Measurements from ENCODE around the gene OR10A2. TPM values are rescaled to one million over a fixed set of nuclear protein-coding genes. Genes with fewer than 3 reads are reported as not detected.

The OR10A2 gene
- polyA plus RNA-seq, 1 experiment, result not detected

DNA sequence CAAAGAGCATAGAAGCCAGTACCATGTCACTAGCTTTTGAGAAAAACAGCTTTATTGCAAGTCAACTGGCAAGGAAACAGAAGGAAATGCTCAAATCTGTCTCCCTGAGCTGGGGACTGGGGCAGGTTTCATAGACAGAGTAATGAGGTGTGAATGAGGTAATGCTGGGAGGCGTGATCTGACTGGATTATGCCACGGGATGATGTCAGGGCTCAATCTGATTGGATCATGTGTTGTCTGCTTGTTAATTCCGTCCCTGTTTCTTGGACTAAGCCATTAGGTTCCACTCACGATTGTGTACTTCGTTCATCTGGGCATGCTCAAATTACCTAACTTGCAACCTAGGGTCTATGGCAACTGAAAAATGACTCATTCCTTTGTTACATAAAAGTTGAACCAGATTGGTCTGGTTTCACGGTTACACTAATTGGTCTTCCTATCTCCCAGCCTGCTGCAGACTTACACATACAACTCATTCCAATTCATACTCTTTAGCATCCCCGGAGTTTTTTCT lies 37.6 kb upstream of the OR10A2 start:
- TF ChIP-seq, protein P1, sequence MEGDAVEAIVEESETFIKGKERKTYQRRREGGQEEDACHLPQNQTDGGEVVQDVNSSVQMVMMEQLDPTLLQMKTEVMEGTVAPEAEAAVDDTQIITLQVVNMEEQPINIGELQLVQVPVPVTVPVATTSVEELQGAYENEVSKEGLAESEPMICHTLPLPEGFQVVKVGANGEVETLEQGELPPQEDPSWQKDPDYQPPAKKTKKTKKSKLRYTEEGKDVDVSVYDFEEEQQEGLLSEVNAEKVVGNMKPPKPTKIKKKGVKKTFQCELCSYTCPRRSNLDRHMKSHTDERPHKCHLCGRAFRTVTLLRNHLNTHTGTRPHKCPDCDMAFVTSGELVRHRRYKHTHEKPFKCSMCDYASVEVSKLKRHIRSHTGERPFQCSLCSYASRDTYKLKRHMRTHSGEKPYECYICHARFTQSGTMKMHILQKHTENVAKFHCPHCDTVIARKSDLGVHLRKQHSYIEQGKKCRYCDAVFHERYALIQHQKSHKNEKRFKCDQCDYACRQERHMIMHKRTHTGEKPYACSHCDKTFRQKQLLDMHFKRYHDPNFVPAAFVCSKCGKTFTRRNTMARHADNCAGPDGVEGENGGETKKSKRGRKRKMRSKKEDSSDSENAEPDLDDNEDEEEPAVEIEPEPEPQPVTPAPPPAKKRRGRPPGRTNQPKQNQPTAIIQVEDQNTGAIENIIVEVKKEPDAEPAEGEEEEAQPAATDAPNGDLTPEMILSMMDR (IDR thresholded peaks at IDR 0.05; ENCODE audit: insufficient read depth, low read depth, low read length), result no peak
- CTCF ChIA-PET, result interaction anchor here (0.9 to 2.5 kb wide), 2 partner anchors 13 to 454 kb away, joined by 3 to 17 read pairs; no protein-coding TSS in a partner anchor

DNA sequence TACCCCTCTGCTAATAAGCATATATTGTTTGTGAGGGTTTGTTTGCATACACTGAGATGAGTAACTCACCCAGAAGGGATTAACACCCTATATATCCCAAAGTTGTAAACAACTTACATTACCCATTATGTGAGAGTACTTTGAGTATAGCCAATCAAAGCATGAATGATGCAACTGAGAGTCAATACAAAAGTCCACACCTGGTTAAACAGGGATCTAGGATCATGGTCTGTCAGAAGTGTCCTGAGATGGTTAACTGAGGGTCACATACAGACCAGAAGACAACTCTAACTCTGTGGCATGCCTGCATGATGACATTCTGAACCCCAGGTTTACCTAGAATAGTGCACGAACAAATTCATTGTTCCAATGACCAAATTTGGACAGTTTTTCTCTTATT lies 34.8 kb upstream of the OR10A2 start:
- CTCF ChIA-PET, result no interaction called here
- TF ChIP-seq, protein P1 (IDR thresholded peaks at IDR 0.05; ENCODE audit: insufficient read depth, low read depth, low read length), result no peak
- H3K27me3 ChIP-seq (ENCODE audit: control insufficient read depth, insufficient read depth, low read length), result no peaks in the 10 kb centered on the region
- H3K4me3 ChIP-seq (ENCODE audit: low read depth, low read length), result no peak overlapping the region
- POLR2A ChIA-PET, result no interaction called here
- H3K36me3 ChIP-seq (ENCODE audit: control insufficient read depth, insufficient read depth, low read length), result no peaks in the 10 kb centered on the region
- no peak for DNase-seq (ENCODE audit: low read depth)

More for the DNA sequence above, 37.6 kb upstream of the OR10A2 start:
- POLR2A ChIA-PET, result no interaction called here
- no peaks in the 10 kb centered on the region for H3K36me3 ChIP-seq (ENCODE audit: control insufficient read depth, insufficient read depth, low read length)
- H3K4me3 ChIP-seq (ENCODE audit: low read depth, low read length), result no peak overlapping the region
- H3K27me3 ChIP-seq (ENCODE audit: control insufficient read depth, insufficient read depth, low read length), result no peaks in the 10 kb centered on the region
- no peak for DNase-seq (ENCODE audit: low read depth)

DNA sequence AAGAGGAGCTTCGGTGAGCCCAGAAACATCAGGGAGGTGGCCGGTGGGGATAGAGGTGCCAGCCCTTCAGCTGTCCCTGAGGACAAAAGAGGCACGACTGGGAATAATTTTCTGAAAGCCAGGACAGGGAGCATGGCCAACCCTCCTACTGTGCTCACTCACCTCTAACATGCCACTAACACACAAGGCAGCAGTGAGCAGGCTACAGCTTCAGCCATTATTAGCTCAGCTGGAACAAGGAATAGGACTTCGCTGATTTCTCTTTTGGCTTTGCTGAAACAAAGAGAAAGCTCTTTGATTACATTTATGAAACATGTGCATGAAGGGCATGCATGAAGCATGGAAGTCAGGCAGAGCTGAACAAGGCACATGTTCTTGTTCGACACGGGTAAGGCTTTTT lies 29.5 kb upstream of the OR10A2 start:
- no peaks in the 10 kb centered on the region for H3K27me3 ChIP-seq (ENCODE audit: control insufficient read depth, insufficient read depth, low read length)
- TF ChIP-seq, protein P1 (IDR thresholded peaks at IDR 0.05; ENCODE audit: insufficient read depth, low read depth, low read length), result no peak
- H3K4me3 ChIP-seq (ENCODE audit: low read depth, low read length), result no peak overlapping the region
- DNase-seq (ENCODE audit: low read depth), result no peak
- POLR2A ChIA-PET, result no interaction called here
- CTCF ChIA-PET, result interaction anchor here (0.9 to 1.2 kb wide), 3 partner anchors 10 to 30 kb away, joined by 3 to 4 read pairs (median 3); partner anchors contain the start of gene OR10A2
- no peaks in the 10 kb centered on the region for H3K36me3 ChIP-seq (ENCODE audit: control insufficient read depth, insufficient read depth, low read length)

DNA sequence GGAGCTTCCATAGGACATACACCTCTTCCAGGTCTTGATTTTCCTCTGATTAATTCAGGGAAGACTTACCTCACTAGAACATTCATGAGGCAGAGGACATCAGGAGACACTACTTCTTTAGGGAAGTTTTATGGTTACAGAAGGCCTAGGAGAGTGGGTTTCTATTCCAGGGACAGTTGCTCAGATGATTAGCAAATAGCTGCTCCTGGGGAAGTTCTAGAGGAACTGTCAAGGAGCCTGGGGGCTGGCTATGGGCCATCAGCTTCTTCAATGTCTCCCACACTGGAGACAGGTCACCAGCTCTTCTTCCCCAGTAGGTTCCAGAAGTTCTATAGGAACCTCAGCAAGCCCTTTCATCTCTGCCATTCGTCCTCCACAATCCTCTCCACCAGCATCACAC lies 28.8 kb upstream of the OR10A2 start:
- TF ChIP-seq, protein P1 (IDR thresholded peaks at IDR 0.05; ENCODE audit: insufficient read depth, low read depth, low read length), result no peak
- CTCF ChIA-PET, result interaction anchor here (0.9 to 1.2 kb wide), 3 partner anchors 10 to 29 kb away, joined by 3 to 4 read pairs (median 3); partner anchors contain the start of gene OR10A2
- no peaks in the 10 kb centered on the region for H3K36me3 ChIP-seq (ENCODE audit: control insufficient read depth, insufficient read depth, low read length)
- H3K27me3 ChIP-seq (ENCODE audit: control insufficient read depth, insufficient read depth, low read length), result no peaks in the 10 kb centered on the region
- H3K4me3 ChIP-seq (ENCODE audit: low read depth, low read length), result no peak overlapping the region
- DNase-seq (ENCODE audit: low read depth), result no peak
- POLR2A ChIA-PET, result no interaction called here

DNA sequence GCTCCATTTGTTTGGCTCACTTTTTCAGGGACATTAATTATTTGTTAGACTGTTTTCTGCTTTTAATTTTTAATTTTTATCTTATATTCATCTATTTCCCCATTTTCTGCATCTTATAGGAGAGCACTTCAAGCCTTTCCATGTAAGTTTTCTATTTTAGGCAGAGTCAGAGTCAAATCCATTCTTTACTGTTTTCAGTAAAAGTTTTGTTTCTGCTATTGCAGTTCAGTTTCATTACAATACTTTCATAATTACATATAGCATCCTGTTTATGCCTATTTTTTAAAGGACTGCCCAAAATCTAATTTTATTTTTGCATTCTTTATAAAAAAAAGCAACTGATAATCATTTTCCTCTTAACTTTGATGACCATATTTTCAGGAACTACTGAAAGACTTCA lies 21.2 kb upstream of the OR10A2 start:
- ChIA-PET CTCF (no interaction called here), POLR2A (no interaction called here)
- TF ChIP-seq, protein P1 (IDR thresholded peaks at IDR 0.05; ENCODE audit: insufficient read depth, low read depth, low read length), result no peak
- no peak for DNase-seq (ENCODE audit: low read depth)
- no peaks in the 10 kb centered on the region for H3K36me3 ChIP-seq (ENCODE audit: control insufficient read depth, insufficient read depth, low read length)
- no peak overlapping the region for H3K4me3 ChIP-seq (ENCODE audit: low read depth, low read length)
- no peaks in the 10 kb centered on the region for H3K27me3 ChIP-seq (ENCODE audit: control insufficient read depth, insufficient read depth, low read length)
